ENCODE measurements around the gene GYPB.
"Not testable (repeated sequence)": the region's sequence is repeated elsewhere in the genome, so short reads cannot be mapped to it uniquely, and the experiment has no call there.

GYPB gene

GRCh38 chr4:144019277-144019676 lies at the start of gene GYPB:
Gene GYPB, minus strand, starts transcription at chr4:144019380. Its CDS starts 93 bp downstream, at chr4:144019287.
- not testable (repeated sequence) for DNase-seq (ENCODE audit: low read depth, low spot score)

- DNase-seq (ENCODE audit: low read depth, low spot score): not testable (repeated sequence)
These were observed 42.4 kb upstream of the GYPB start for GRCh38 chr4:144061556-144061955.

GRCh38 chr4:144060234-144060859 lies 41.2 kb upstream of the GYPB start:
- DNase-seq (ENCODE audit: low read depth, low spot score): not testable (repeated sequence)

GRCh38 chr4:144056800-144057199 lies 37.6 kb upstream of the GYPB start:
- no peak for DNase-seq (ENCODE audit: low read depth, low spot score)

GRCh38 chr4:144055336-144055735 lies 36.2 kb upstream of the GYPB start:
- not testable (repeated sequence) for DNase-seq (ENCODE audit: low read depth, low spot score)

GRCh38 chr4:144051494-144051893 lies 32.3 kb upstream of the GYPB start:
- DNase-seq (ENCODE audit: low read depth, low spot score): not testable (repeated sequence)

- DNase-seq (ENCODE audit: low read depth, low spot score): not testable (repeated sequence)
These were observed 31.5 kb upstream of the GYPB start for GRCh38 chr4:144050631-144051030.

- DNase-seq (ENCODE audit: low read depth, low spot score): not testable (repeated sequence)
These were observed 30.6 kb upstream of the GYPB start for GRCh38 chr4:144049495-144050424.

GRCh38 chr4:144044936-144045335 lies 25.8 kb upstream of the GYPB start:
- DNase-seq (ENCODE audit: low read depth, low spot score): not testable (repeated sequence)

- DNase-seq (ENCODE audit: low read depth, low spot score): not testable (repeated sequence)
These were observed 13.4 kb upstream of the GYPB start for GRCh38 chr4:144032580-144032979.

- not testable (repeated sequence) for DNase-seq (ENCODE audit: low read depth, low spot score)
These were observed 12.7 kb upstream of the GYPB start for GRCh38 chr4:144031875-144032274.

GRCh38 chr4:144031369-144031768 lies 12.2 kb upstream of the GYPB start:
- not testable (repeated sequence) for DNase-seq (ENCODE audit: low read depth, low spot score)

- not testable (repeated sequence) for DNase-seq (ENCODE audit: low read depth, low spot score)
These were observed 11.5 kb upstream of the GYPB start for GRCh38 chr4:144030708-144031107.

GRCh38 chr4:144026682-144027081 lies 7.5 kb upstream of the GYPB start:
- not testable (repeated sequence) for DNase-seq (ENCODE audit: low read depth, low spot score)

GRCh38 chr4:144024399-144025053 lies 5.3 kb upstream of the GYPB start:
- DNase-seq (ENCODE audit: low read depth, low spot score): not testable (repeated sequence)

- DNase-seq (ENCODE audit: low read depth, low spot score): not testable (repeated sequence)
These were observed 3.7 kb upstream of the GYPB start for GRCh38 chr4:144022772-144023400.

GRCh38 chr4:144021336-144021990 lies 2.3 kb upstream of the GYPB start:
- not testable (repeated sequence) for DNase-seq (ENCODE audit: low read depth, low spot score)

- not testable (repeated sequence) for DNase-seq (ENCODE audit: low read depth, low spot score)
These were observed 768 bp downstream of the GYPB start for GRCh38 chr4:144018223-144019000.

- DNase-seq (ENCODE audit: low read depth, low spot score): not testable (repeated sequence)
These were observed 1.9 kb downstream of the GYPB start for GRCh38 chr4:144017271-144017670.

GRCh38 chr4:144016057-144016605 lies 3.0 kb downstream of the GYPB start:
- not testable (repeated sequence) for DNase-seq (ENCODE audit: low read depth, low spot score)
